GM19043 (cell line): Measurements from ENCODE around the gene CTNNBL1.
"Not testable (repeated sequence)": the region's sequence is repeated elsewhere in the genome, so short reads cannot be mapped to it uniquely, and the experiment has no call there.

Experiments
- ATAC-seq: cut with Tn5 transposase; IDR thresholded peaks from one replicate; pipeline ENCODE4 v1.9.1; 2021; ENCODE audit warnings: low read depth; ENCODE audit not compliant: unreplicated experiment

Gene CTNNBL1

GRCh38 chr20:37704955-37705354, 11.1 kb downstream of the CTNNBL1 start:
- ATAC-seq: no peak

- ATAC-seq: no peak
Measured at GRCh38 chr20:37706298-37706697, 12.5 kb downstream of the CTNNBL1 start.

GRCh38 chr20:37711001-37711400, 17.2 kb downstream of the CTNNBL1 start:
- no peak for ATAC-seq

DNA sequence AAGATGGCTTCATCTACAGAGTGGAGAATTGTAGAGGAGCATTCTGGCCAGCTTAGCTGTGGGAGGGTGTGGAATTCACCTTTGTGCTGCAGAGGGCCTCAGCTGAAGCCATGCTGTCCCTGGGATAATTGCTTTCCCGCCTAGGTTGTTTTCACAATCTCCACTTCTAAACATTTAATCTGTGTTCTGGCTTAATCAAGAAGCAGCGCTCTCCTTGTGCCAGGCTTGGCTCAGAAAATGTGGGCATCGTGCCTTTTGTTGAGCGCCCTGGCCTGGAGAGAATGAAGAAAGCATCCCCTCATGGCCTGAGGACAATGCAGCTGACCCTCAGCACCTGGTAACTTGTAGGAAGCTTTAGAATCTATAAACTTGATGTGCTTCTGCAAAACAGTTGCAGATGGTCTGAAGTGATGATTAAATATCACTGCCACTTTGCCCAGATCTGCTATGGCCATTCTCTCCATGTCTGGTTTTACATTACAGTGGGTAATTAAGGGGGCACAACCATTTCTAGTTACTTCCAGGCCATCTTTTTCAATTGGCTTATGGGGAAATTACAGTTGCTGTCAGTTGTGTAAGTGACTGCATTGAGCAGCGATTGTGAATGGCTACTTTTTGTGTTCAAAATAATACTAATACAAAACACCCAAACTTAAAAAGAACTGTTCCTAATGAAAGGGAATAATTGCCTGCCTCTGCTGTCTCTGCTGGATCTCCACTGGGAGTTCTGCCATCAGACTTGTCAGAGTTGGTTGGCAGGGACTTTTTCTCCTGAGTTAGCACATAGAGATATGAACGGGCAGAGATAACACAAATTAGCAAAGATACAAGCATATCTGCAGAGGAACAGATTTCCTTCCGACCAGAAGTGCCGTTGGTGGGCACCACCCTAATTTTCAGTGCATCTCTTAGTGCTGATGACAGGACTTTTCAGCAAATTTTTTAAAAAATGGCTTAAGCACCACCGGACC, 18.4 kb downstream of the CTNNBL1 start:
- ATAC-seq: no peak

GRCh38 chr20:37713396-37713795, 19.6 kb downstream of the CTNNBL1 start:
- no peak for ATAC-seq

DNA sequence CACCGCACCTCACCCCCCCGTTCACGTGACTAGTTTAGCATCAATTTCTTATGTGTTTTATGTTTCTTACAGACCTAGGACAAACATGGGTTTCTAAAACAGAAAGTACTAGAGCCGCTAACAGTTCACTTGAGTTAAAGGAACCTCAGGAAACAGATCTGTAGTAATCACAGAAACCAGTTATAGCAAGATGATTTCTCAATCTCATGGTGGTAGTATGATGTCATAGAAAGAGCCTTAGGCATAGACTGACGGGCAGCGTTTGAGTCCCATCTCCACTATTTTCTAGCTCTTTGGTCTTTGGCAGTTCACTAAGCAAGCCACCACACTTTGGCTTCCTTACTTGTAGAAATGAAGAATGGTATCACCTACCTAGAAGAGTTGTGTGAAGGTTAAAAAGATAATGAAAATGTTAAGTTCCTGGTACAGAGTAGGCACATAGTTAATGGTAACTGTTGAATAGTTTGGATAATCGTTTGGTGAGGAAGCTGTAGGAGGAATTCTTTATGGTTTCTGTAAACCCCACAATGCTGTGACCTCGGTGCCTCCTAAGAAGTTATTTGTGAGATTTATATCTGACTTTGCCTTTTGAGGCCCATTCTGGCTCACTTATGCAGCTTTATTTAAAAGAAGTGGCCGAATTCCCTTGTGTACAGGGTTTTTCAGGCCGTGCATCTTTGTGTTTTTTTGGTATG, 21.3 kb downstream of the CTNNBL1 start:
- ATAC-seq: no peak

DNA sequence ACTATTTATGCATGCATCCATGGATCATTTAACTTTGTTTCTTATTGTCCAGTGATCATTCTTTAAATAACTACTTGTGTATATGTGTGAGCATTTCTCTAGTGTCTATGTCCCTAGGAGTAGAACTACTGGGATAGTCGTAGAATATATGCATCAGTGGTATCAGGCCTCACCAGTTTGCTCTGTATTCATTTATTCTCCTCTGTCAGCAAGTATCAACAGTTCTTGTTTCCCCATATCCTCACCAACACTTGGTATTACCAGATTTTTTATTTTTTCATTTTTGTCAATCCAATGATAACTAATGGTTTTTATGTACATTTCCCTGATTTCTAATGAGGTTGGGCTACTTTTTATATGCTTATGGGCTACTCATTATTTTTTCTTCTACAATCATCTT, 27.9 kb downstream of the CTNNBL1 start:
- no peak for ATAC-seq

DNA sequence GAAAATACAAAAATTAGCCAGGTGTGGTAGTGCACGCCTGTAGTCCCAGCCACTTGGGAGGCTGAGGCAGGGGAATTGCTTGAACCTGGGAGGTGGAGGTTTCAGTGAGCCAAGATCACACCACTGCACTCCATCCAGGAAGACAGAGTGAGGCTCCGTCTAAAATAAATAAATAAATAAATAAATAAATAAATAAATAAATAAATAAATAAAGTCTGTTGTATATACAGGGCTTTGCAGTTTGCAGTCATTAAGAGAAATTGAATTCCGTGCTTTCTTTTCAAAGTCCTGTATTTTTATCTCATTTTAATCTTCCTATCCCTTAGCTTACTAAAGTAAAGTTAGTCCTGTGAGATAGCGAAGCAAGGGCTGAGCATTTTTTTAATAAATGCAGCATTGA, 28.5 kb downstream of the CTNNBL1 start:
- ATAC-seq: not testable (repeated sequence)

- no peak for ATAC-seq
Measured at GRCh38 chr20:37723668-37724067, 29.8 kb downstream of the CTNNBL1 start.

GRCh38 chr20:37725165-37725564, 31.3 kb downstream of the CTNNBL1 start:
- no peak for ATAC-seq

DNA sequence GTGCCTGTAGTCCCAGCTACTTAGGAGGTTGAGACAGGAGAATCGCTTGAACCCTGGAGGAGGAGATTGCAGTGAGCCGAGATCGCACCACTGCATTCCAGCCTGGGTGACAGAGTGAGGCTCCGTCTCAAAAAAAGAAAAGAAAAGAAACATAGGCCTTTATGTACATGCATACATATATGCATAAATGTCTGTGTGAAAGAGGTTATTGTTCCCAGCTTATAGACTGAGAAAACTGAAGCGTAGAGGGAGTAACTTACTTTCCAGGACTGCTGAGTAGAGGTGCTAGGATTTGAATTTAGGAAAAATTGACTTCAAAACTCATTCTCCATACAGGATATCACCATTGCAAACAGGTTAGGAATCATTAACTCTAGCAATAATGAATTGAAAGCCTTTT, 32.0 kb downstream of the CTNNBL1 start:
- ATAC-seq: no peak

DNA sequence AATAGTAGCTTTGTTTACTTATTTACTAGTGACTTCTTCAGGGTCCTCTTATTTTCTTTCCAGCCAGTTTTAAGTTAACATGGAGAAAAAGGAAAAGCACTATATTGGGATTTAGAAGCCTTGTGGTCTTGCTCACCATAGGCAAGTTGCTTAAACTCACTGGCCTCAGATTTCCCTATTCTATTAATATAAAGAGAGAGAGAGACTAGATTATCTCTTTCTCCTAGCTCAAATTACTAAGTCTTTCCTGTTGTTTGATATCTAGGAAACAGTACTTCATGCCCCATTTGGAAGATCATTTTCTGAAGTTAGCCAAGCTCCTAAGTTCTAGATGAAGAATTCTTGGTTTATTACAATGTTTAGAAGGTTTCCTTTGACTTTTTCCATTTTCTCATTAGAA, 32.5 kb downstream of the CTNNBL1 start:
- ATAC-seq: no peak

- ATAC-seq: no peak
Measured at GRCh38 chr20:37726971-37727956, 33.4 kb downstream of the CTNNBL1 start.

- ATAC-seq: no peak
Measured at GRCh38 chr20:37727957-37728634, 34.3 kb downstream of the CTNNBL1 start.

DNA sequence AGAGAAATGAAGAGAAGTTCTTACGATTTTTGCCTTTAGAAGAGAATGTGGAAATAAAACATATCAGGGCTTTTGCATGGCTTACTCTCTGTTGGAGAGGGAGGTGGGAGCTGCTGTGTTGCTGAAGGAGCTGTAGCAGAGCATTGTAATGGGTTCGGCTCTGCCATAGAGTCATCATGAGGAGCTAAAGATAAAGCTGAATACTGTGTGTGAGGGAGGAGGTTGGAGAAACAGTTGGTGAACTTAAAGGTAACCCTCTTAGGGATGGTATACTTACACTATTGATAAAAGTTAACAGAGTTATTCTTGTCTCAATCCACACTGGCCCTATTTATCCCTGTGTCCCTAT, 34.8 kb downstream of the CTNNBL1 start:
- ATAC-seq: no peak

- no peak for ATAC-seq
Measured at GRCh38 chr20:37729452-37729851, 35.6 kb downstream of the CTNNBL1 start.

DNA sequence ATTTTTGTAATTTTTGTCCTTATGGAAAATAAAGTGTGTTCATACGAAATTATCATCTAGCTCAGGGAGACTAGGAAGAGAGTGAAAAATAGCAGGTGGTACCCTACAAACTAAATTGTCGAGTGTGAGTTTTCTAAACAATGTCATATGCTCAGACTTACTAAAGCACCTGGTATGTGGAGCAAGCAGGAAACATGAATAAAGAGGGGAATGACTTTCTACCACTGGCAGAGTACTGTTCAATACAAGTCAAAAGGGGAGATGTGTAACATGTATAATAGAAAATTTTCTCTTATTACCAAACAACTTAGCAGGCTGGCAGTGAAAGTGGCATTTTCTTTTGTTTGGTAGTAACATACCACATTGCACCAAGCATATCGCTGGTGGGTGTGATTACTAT, 36.1 kb downstream of the CTNNBL1 start:
- no peak for ATAC-seq

GRCh38 chr20:37733416-37733815, 39.6 kb downstream of the CTNNBL1 start:
- no peak for ATAC-seq

DNA sequence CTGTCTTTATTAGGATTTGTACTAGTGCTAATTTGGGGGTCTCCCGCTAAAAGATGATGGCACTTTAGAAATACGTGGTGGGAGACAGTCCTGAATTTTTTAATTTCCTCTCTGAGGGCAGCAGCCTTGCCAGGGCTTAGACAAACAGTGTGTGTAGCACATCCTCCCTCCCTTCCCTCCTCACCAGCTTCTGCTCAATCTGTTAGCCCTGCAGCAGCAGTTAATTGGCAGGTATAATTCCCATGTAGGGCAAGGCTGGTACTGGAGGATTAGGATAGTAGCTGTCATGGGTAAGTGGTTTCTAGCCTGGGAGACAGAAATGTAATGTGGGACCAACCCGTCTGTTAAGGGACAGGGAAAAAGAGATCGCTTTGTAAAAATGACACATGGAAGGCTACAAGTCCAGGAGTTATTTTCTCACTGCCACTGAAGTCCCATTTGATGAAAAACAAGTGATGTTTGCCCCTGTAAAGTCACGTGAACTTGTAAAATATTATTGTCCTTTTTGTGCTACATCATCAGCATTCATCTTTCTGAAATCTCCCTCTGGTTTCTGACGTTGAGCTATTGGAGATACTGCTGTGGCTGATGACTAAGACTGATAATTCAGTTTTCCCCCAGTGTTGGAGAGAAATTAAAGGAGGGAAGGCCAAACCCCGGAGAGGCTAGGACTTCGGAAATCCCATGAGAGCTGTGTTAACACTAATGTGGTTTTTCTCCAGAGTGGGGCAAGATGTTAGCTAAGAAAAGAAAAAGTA, 40.6 kb downstream of the CTNNBL1 start:
- no peak for ATAC-seq
